ENCODE results near the gene ZEB2. TPM values are rescaled to one million over a fixed set of nuclear protein-coding genes. Genes with fewer than 3 reads are reported as not detected.
A peak's percentile ranks its signal among the peaks of the same experiment; 100 is the strongest.

The ZEB2 gene
- total RNA-seq, 2 donors from 2014 or later = 76.1 to 91.7 TPM

GRCh38 chr2:144522176-144522896, 2.4 kb upstream of the ZEB2 start:
- no peak for DNase-seq (ENCODE audit: low spot score)
- H3K9me3 ChIP-seq = no peaks in the 10 kb centered on the region
- no peak for TF ChIP-seq CTCF (IDR thresholded peaks at IDR 0.05)
- H3K4me3 ChIP-seq = peak overlapping the region; percentile 66 to 80
- H3K27ac ChIP-seq = peak overlapping the region; percentile 99
- peaks cover 0 to 24% of the 10 kb centered on the region in 2 donors for H3K4me1 ChIP-seq
- H3K27me3 ChIP-seq = no peaks in the 10 kb centered on the region
- no peaks in the 10 kb centered on the region for H3K36me3 ChIP-seq

GRCh38 chr2:144521686-144522085, 1.8 kb upstream of the ZEB2 start:
- DNase-seq (ENCODE audit: low spot score) = no peak
- Histone ChIP-seq H3K4me3 (peak overlapping the region in 1 of 2 donors; percentile 81), H3K27me3 (no peaks in the 10 kb centered on the region), H3K4me1 (peaks cover 0 to 24% of the 10 kb centered on the region in 2 donors), H3K27ac (peak overlapping the region; percentile 99), H3K9me3 (no peaks in the 10 kb centered on the region), H3K36me3 (no peaks in the 10 kb centered on the region)
- TF ChIP-seq CTCF (IDR thresholded peaks at IDR 0.05) = no peak

- H3K4me1 ChIP-seq = peaks cover 0 to 24% of the 10 kb centered on the region in 2 donors
- no peak for TF ChIP-seq CTCF (IDR thresholded peaks at IDR 0.05)
Measured at GRCh38 chr2:144520756-144521487, 1.0 kb upstream of the ZEB2 start.

GRCh38 chr2:144519597-144519933, 354 bp downstream of the ZEB2 start:
- peak overlapping the region; percentile 73 to 81 for H3K4me3 ChIP-seq
- peak overlapping the region; percentile 99 for H3K27ac ChIP-seq
- DNase-seq (ENCODE audit: low spot score) = no peak
- H3K4me1 ChIP-seq = peaks cover 0 to 26% of the 10 kb centered on the region in 2 donors
- no peaks in the 10 kb centered on the region for H3K27me3 ChIP-seq
- no peaks in the 10 kb centered on the region for H3K9me3 ChIP-seq
- H3K36me3 ChIP-seq = peaks cover 3% of the 10 kb centered on the region
- TF ChIP-seq CTCF (IDR thresholded peaks at IDR 0.05) = no peak

More at GRCh38 chr2:144520756-144521487, 1.0 kb upstream of the ZEB2 start:
- H3K9me3 ChIP-seq = no peaks in the 10 kb centered on the region
- DNase-seq (ENCODE audit: low spot score) = no peak
- H3K4me3 ChIP-seq = peak overlapping the region; percentile 73 to 81
- H3K36me3 ChIP-seq = peaks cover 3% of the 10 kb centered on the region
- H3K27ac ChIP-seq = peak overlapping the region; percentile 99
- no peaks in the 10 kb centered on the region for H3K27me3 ChIP-seq

- DNase-seq (ENCODE audit: low spot score) = no peak
- TF ChIP-seq CTCF (IDR thresholded peaks at IDR 0.05) = no peak
- peaks cover 3% of the 10 kb centered on the region for H3K36me3 ChIP-seq
- peak overlapping the region; percentile 73 to 81 for H3K4me3 ChIP-seq
- H3K27ac ChIP-seq = peak overlapping the region; percentile 99
- no peaks in the 10 kb centered on the region for H3K9me3 ChIP-seq
- no peaks in the 10 kb centered on the region for H3K27me3 ChIP-seq
- H3K4me1 ChIP-seq = peaks cover 0 to 31% of the 10 kb centered on the region in 2 donors
Measured at GRCh38 chr2:144518748-144519596, 947 bp downstream of the ZEB2 start.
